NCI-H2227 treated with DMSO at 0.1 percent for 48 hours (cell line): ENCODE data around the gene CELSR1.

Experiments
- DNase-seq: peaks from one replicate; lab custom pipeline; 2025; lab: John Stamatoyannopoulos, UW

CELSR1 gene

DNA sequence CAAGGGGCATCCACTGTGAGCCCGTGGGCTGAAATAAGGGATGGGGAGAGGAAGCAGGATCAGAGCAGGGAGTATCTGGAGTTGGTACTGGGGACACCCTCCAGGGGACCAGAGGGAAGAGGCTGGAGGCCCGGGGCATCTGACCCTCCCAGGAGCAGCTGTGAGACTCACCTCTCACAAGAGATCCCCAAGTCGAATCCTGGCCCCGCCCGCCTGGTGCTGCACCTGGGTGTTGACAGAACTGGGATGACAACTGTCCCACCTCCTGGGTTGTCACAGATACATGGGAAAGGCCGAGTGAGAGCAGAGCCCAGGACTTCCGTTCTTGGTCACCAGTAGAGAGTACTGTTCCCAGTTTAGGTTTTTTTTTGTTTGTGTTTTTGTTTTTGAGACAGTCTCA lies 78.9 kb downstream of the CELSR1 start:
- DNase-seq = no peak

DNA sequence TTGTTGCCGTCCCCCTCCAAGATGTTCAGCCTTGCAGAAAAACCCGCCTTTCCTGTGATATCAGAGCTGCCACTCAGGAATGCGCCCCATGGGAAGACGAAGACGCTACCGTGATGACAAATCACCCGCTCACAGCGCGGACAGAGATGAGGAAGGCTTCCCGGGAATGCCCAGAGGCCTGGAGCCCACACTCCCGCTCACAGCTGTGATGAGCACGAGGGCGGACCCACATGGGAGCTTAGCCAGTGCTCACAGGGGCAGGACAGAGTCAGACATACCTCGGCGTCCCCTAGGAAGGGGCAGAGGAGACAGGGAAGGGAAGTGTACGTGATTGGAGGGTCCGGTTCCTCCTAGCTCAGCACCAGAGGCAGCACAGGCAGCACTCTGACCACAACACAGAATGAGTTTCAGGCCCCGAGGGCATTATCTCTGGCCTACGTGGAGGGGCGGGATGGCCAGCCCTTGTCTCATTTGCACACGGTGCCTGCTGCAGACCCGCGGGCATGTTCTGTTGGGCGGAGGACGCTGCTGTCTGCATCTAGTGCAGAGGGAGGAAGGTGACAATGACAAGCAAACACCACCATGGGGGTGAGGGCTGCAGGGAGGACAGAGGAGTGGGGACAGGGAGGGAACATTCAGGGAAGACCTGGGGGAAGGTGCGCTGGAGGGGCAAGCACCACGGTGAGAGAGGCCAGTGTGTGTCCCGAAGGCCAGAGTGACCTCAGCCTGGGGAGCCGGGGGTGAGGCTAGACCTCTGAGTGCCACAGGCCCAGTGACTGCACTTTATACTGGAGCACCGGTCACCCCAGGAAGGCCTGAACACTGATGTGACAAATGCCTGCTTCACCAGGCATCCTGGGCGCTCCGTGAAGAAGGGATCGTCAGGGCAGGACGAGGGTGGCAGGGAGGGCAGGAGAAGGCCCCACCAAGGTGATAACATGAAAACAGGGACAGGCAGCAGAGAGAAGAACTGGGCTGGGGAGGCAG lies 79.6 kb downstream of the CELSR1 start:
- no peak for DNase-seq

DNA sequence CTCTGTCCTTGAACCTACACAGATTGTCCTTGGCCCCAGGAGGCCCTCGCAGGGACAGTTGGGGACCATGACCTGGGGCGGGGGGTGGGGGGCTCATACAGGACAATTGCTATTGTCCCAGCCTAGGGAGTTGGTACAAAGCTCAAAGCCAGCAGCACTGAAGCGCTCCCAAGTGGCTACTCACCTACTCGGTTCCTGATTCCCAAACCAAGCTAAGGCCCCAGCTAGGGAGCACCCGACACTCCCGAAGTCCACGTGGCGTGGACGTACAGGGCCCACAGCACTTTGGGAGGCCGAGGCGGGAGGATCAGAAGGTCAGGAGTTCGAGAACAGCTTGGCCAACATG lies 80.6 kb downstream of the CELSR1 start:
- no peak for DNase-seq

DNA sequence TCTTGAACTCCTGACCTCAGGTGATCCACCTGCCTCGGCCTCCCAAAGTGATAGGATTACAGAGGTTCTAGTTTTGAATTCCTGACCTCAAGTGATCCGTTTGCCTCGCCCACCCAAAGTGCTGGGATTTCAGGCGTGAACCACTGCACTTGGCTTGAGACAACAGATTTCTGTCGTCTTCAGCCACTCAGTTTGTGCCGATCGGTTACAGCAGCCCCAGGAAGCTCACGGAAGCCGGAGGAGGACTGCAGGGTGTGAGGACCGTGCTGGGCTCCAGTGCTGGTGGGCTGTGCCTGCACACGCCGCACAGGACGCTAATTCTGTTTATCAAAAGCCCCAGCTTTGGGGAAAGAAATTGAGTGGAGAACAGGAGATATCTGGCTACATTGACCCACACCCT lies 82.0 kb downstream of the CELSR1 start:
- no peak for DNase-seq

DNA sequence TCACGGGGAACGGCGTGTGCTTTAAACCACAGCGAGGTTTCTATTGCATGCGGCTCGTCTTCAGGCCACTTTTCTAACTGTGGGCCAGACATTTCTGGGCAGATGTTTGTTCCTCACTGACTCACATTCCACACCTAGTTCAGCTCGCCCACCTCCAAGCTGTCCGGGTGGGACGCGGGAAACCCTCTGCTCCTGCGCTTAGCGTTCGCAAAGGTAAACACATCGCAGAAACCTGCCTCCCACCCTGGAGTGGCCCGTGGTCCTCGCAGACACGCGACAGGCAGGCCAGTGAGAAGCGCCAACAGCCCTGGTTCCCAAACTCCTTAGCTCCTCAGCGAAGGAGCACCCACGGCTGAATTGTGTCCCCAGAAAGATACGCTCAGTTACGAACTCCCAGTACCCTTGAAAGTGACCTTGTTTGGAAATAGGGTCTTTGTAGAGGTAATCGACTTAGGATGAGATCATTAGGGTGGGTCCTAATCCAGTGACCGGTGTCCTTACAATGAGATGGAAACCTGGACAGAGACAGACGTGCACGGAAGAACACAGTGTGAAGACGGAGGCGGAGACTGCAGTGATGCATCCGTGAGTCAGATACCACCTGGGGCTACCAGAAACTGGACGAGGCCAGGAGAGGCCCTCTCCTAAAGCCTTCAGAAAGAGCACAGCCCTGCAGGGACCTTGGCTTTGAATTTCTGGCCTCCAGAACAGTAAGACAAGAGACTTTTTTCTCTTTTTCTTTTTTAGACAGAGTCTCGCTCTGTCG lies 82.7 kb downstream of the CELSR1 start:
- no peak for DNase-seq

DNA sequence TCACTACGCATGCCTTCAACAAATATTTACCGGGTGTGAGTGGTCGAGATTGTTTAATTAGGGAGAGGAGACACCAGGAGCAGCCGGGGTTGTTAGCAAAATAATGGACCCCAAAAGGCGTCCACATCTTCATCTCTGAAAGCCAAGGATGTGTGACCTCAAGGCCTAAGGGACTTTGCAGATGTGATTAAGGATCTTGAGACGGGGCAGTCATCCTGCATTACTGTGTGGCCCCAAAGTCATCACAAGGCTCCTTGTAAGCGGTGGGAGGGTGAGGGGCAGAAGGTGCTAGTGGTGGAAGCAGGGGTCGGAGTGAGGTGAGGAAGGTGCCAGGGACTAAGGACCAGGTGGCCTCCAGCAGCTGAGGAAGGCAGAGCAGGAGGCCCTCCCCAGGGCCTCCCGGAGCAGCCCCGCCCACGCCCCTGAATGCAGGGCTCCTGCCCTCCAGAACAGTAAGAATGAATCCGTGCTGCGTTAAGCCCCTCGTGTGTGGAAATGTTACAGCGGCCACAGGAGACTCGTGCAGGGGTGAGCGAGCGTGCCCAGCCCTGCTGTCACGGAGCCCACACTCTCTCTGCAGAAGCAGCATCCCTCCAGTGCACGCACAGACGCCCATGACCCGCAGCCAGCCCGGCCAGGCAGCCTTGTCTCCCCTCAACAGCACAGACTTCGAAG lies 83.5 kb downstream of the CELSR1 start:
- DNase-seq = no peak

DNA sequence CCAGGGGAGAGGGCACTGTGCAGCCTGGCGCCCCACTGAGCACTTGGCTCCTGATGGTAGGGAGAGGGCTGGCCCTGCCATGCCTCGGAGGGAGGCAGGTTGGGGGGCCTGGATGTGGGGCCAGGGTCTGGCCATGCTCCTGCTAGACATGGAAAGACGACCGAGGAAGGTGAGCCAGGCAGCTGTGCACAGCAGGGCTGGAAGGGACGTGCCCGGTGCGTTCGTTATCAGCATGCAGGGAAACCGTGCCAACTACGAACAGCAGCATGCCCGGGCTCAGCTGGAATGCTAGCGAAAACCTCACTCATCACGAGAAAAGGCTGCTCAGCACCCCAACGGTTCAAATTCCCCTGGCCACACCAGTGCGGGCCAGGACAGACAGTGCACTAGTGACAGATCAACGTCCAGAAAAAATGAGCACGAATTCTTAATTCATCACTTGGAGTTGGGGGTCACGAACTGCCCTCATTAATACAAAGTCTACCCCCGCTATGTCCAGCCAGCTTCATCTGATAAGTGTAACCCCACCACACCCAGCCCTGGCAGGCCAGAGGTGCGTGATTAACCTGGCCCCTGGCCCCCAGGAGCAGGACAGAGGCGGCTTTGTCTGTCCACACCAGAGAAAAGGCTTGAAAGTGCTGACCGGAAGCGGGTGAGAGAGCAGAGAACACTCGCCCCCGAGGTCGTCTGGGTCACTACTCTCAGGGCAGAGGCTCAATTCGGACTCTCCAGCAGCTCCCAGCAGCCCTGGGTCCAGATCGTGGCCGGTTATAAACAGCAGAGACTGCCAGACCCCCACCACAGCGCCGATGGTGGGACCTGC lies 84.2 kb downstream of the CELSR1 start:
- DNase-seq = no peak

DNA sequence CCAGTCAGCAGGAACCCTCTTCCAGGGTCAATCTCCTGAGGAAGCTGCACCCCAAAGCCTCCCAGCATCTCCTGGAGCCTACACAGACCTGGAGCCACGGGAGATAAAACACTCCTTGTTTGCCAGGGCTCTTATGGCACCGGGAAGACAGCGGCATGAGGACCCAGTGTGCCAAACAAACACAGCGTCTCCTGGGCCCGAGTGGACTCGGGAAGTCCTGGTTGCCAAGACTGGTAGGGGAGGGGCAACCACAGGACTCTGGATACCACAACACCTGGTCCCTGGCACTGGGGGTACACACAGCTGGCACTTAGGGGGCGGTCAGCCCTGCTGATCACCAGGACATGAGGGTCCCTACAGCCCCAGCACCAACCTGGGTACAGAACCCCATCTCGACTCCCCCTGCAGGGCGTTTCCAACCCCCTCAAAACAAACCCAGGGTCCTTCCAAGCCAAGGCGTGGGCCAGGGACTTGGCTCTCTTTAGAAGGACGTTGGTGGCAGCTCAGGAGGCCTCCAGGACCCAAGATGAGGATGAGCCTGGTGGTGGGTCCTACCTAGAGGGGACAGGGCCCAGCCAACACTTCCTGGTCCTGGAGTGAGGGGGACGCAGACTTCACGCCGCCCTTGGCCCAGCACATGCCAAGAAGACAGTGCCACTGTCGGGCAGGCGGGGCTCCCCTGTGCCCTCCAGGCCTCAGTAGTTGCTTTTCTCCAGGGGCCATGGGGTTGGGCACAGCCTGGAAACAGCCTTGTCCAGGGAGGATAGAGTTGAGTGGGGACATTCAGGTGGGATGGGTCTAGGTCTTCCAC lies 85.0 kb downstream of the CELSR1 start:
- DNase-seq = no peak

DNA sequence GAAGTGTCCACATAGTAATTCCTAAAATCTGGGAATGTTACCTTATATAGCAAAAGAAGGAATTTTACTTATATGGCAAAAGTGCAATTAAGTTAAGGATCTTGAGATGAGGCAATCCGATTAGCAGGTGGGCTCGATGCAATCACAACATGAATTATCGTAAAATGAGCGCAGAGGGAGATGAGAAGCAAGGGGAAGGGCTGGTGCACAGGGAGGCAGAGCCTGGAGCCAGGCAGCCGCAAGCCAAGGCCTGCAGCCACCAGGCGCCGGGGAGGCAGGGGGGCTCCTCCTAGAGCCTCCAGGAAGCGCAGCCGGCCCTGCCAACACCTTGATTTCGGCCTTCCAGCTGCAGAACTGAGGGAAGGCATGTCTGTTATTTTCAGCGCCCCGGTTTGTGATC lies 85.7 kb downstream of the CELSR1 start:
- no peak for DNase-seq

DNA sequence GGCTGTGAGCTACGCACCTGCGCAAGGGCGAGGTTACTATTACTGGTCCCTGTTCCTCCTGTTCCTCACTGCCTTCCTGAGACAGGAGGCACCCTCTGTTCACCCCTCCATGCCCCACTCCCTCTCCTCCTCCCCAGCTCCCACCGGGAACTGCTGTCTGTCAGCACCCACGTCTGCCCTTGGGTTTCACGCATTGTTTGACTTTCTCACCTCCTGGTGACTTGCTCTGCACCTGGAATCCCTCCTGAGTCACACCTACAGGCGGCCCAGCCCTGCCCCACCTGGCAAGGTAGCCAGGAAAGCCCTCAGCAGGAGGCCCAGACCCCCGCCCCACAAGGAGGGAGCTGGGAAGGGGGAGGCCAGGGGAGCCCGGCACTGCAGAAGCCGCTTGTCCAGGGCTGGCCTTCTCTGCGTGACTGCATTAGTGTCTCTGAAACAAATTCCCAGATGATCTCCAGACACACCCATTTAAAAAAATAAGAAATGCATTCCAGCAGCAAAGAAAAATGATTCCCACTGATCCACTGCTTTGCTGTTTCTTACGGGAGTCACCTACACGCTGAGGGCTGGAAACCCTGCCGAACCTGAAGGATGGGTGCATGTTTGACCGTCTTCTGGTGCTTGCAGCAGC lies 86.4 kb downstream of the CELSR1 start:
- DNase-seq = no peak

DNA sequence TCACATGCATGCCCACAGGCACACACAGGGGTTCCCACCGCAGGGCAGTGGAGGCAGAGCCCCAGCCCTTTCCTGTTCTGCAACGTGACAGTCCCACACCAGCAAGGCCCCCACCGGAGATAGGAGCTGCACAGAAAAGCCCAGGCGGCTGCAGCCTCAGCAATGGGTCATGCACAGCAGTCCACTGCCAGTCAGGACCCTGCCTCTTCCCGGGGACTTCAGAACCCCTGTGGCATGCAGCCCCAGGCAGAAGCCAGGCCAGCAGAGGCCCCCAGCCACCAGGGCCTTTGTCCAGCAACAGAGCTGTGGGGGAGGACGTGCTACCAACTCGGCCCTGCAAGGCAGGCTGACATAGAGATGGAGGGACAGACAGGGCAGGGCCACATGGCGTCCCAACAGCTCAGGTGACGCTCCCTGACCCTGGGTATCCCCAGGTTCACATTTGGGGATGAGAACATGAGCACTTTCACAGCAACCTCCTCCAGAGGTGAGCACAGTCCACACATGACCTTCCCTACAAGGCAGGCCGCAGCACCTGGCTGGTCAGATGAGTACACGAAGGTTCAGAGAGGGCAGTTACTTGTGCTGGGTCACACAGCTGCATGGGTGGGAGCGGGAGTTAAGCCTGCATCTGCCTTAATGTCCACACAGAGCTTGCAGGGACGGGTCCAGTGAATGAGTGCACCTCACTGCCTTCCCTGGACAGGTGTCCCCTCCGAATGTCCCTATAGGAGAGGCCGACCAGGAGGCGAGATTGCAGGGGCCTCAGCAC lies 87.3 kb downstream of the CELSR1 start:
- DNase-seq = no peak

DNA sequence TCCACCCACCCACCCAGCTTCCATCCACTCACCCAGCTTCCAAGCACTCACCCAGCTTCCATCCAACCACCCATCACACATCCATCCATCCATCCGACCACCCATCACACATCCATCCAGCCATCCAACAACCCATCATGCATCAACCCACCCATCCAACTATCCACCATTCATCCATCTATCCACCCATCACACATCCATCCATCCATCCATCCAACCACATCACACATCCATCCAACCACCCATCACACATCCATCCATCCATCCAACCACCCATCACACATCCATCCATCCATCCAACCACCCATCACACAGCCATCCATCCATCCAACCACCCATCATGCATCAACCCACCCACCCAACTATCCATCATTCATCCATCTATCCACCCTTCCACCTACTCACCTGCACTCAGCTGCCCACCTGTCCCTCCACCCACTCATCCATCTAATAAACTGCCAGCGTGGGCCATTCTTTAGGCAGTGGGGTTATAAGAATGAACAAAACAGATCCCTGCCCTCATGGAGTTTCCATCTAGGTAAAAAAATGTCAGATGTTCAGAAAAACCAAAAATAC lies 88.2 kb downstream of the CELSR1 start:
- DNase-seq = no peak

DNA sequence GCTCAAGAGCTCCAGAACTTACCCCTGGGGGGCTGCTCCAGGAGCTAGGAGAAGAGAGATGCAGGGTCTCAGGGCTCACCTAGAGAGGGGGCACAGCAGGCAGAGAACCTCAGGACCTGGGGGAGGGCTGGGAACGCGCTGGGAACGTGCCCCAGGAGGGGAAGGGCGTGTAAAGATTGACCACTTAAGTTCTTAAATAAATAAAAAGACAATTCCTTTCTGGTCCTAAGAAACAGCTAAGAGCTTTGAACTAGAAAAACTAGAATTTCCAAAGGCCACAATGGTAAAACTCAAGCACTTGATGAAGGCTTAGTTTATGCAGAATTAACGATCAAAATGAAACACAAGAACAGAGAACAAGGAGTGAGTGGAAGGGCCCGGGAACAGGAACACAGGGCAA lies 89.1 kb downstream of the CELSR1 start:
- no peak for DNase-seq

DNA sequence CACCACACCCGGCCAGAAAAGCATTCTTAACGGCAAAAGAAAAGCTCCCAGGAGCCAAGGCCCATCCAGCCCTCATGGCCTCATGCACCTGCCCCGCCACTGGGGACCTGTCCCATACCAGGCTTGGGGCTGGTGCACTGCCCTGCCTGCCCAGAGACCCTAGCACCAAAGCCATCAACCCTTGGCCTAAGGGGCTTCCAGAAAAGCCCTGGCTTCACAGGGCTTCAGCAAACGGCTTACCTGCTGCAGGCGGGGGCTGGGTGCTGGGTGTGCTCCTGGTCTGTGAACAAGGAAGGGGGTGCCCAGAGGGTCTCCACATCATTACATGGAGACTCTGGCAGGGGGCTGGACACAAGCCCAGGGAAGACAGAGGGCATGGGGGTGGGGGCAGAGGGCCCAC lies 89.5 kb downstream of the CELSR1 start:
- DNase-seq = no peak

DNA sequence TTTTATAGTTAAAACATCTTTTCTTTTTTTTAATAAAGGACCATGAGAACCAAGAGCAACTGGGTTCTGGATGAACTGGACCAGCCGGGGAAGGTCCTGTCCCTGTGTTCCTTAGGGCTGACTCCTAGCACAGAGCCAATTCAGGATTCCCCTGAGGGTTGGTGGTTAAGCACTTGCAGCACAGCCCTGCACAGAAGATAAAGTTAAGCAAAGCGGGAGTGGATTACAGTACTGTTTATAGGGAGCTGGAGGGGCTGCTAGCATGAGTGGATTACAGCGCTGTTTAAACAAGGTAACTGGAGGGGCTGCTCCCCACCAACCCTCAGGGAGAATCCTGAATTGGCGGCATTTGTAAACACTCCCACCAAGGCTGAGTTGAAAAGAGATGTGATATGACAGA lies 90.6 kb downstream of the CELSR1 start:
- DNase-seq = no peak

DNA sequence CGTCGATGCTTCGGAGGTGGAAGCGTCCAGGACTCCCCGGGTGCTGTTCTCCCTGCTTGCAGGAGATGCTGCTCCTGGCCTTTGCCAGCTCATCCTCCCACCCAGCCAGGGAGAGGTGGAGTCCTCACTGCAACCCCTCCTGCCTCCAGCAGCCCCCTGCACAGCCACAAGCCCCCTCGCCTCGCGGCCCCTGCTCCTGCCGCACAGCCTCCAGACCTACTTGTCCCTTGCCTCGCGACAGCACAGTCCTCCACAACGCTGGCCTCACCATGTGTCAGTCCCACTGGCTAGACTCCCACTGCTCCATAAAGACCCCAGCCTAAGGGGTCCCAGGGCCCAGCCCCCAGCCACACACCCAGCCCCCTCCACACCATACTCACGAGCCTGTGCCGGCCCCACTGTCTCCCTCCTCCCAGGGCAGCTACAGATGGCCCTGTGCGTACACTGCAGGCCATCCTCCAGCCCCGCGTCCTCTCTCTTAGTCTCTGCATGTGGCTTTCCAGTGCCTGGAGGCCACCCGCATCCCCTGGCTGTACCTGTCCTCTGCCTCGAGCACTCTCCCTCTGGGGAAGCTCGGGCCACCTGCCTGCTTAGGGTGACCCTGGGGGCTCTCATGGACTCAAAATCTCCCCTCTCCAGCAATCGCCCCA lies 91.5 kb downstream of the CELSR1 start:
- DNase-seq = no peak

DNA sequence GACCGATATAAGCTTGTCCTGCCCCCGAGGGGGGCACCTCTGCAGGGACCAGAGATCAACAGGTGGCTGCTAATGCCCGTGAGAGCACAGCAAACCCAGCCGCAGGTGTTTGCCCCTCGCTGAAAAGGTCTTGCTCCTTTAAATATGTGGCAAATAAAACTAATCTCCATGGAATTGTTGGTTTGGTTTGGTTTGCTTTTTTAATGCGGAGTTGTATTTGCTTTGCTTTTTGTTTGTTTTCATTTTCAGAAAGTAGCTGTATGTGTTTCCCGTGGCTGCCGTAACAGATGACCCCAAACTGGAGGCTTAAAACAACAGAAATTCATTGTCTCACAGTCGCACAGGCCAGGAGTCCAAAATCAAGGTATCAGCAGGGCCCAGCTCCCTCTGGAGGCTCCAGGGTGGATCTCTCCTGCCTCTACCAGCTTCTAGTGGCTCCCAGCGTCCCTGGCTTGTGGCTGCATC lies 93.0 kb downstream of the CELSR1 start:
- no peak for DNase-seq

DNA sequence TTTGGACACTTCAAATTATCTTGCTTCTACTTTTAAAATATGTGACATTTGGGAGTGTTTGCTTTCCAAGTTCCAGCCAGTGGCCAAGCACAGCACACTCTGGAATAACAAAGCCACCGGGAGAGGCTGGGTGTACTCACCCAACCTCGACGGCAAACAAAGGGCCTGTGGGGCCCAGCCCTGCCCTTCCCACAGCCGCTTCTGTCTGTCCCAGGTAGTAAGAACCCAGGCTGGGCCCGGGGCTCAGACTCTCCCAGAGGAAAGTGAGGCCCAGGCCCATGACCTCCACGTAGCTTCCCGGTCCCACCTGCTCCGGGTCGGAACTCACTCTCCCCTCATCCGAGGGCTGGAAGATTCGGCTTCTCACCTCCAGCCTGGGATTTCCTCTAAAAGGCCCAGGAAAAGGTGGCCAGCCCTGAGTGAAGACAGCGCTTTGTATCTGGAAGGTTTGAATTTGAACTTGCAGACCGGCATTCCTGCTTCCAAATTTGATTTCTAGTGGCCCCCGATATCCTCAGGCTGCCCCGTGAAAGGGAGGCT lies 93.5 kb downstream of the CELSR1 start:
- DNase-seq = no peak
